Activated CD4-positive, alpha-beta T cell treated with anti-CD3 and anti-CD28 coated beads for 48 hours (primary cell): ENCODE results near the gene TIGD6.
"Not testable (repeated sequence)": the region's sequence is repeated elsewhere in the genome, so short reads cannot be mapped to it uniquely, and the experiment has no call there.

Experiments used
- DNase-seq: peaks from one replicate; pipeline ENCODE4 v3.0.0-alpha.2; 2020

Gene TIGD6

GRCh38 chr5:149966946-149967345 is 33.5 kb downstream of the TIGD6 start:
- DNase-seq: no peak

DNA sequence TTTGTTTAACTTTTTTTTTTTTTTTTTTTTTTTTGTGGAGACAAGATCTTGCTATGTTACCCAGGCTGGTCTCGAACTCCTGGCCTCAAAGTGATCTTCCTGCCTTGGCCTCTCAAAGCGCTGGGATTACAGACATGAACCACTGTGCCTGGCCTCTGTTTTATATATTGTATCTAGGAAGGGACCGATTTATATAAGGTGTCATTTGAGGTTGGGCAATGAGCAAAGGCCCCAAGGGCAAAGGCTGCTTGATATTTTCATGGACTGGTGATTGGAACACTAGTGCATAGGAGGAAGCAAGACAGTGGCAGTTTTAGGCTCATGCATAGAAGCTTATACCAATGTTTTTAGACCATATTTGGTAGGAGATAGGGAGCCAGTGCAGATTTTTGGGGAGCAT is 36.7 kb downstream of the TIGD6 start:
- DNase-seq: no peak

- no peak for DNase-seq
Observed at GRCh38 chr5:149962601-149963300, 37.7 kb downstream of the TIGD6 start.

- no peak for DNase-seq
Observed at GRCh38 chr5:149961957-149962409, 38.5 kb downstream of the TIGD6 start.

GRCh38 chr5:149961186-149961685 is 39.2 kb downstream of the TIGD6 start:
- no peak for DNase-seq

DNA sequence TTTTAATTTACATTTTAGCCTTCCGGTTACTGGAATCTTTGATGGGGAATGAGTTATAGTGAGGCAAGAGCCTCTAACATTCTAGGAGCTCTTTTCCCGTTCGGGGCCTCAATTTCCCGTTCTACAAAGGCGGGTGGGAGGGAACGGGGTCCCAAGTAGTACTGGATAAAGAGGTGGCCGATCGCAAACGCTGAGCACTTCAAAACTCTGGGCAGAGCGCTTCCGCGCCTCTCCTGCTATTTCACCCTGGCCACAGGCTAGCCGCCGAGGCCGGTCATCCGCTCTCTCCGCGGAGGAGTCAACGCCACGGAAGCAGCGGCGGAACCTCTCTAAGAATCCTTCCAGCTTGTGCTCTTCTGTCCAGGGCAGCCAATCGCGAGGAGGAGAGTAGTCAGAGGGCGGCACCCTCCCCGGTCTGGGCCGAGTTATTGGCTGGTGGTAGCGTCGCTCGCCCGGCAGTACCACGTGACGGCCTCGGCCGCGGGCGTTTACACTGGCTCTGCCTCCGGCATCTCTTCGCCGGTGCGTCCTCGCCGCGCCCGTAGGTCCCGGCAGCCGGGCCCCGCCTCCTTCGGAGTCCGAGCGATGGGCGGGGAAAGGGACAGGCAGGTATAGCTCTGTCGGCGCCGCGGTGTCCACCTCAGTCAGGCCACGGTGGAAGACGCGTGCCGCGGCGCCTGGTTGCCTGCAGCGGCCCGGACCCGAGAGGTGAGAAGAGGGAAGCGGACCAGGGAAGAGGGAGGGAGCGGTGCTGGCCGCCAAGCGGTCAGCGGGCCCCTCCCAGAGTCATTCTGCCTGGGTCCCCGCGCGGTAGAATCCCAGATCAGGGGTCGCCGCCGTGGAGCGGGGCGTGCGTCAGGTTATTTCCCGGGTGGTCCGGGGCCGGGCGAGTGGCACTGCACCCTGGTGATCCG is 39.9 kb downstream of the TIGD6 start, which contains the start of gene SLC26A2:
TSS of gene SLC26A2 (plus strand) at position 487 of the 914 bp plus-strand sequence. CDS start 16,895 bp downstream, outside the sequence.
- peak; percentile 96 for DNase-seq

DNA sequence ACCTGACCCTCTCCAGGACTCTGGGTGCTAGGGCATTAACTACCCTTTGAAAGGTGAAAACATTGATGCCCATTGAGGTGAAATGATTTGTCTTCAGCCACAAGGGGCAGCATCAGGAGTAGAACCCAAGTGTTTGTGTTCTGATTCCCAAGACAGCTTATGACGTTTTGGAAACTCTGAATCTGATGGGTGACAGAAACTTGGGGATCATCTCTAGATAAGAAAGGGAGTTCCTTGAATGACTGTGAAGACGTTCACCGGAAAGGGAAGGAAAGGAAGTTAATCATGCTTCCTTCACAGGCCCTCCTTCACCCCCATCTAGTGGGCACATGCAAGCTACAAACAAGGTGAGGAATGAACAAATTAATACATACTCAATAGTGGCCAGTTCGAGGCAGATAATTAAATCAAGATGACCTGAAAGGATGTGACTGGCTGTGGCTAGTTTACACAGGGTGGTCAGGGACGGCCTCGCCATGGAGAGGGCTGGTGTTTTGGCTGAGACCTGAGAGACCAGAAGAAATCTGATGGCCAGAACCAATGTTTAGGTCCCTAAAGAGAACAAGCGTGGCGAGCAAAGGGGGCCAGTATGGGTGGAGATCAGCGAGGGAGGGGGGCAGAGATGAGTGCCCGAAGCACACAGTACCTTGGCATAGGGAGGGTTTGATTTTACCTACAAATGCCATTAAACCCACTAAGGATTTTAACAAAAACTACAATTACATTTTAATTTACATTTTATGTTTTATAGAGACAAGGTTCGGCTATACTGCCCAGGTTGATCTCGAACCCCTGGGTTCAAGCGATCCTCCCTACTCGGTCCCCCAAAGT is 40.8 kb downstream of the TIGD6 start:
- peak; percentile 63 for DNase-seq

DNA sequence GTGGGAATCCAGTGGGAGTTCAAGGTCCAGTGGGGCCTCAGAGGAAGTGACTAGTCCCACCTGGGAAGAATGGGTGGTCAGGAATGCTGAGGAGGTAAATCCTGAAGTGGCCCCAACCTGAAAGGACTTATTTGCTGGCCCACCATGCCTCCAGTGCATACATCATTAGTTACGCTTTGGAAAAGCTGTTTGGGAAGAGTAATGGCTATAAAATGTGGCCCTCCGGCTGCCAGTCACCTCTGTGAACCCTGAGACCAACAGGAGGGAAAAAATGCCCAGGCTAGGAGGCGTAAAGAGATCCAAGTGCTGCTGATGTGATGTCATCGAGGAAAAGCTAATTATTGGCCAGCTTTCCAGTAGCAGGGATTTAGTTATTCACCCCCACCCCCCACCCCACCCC is 42.6 kb downstream of the TIGD6 start:
- no peak for DNase-seq

DNA sequence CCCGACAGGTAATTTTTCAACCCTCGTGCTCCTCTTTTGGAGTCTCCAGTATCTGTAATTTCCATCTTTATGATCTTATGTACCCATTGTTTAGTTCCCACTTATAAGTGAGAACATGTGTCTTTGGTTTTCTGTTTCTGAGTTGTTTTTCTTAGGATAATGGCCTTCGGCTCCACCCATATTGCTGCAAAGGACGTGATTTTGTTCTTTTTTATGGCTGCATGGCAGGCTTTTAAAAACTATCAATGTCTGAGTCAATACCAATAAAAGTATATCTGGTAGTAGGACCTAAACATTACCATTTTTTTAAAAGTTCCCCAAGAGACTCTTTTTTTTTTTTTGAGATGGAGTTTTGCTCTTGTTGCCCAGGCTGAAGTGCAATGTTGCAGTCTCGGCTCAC is 43.8 kb downstream of the TIGD6 start:
- no peak for DNase-seq

GRCh38 chr5:149954798-149955197 is 45.7 kb downstream of the TIGD6 start:
- DNase-seq: no peak

GRCh38 chr5:149953436-149954121 is 46.9 kb downstream of the TIGD6 start:
- no peak for DNase-seq

DNA sequence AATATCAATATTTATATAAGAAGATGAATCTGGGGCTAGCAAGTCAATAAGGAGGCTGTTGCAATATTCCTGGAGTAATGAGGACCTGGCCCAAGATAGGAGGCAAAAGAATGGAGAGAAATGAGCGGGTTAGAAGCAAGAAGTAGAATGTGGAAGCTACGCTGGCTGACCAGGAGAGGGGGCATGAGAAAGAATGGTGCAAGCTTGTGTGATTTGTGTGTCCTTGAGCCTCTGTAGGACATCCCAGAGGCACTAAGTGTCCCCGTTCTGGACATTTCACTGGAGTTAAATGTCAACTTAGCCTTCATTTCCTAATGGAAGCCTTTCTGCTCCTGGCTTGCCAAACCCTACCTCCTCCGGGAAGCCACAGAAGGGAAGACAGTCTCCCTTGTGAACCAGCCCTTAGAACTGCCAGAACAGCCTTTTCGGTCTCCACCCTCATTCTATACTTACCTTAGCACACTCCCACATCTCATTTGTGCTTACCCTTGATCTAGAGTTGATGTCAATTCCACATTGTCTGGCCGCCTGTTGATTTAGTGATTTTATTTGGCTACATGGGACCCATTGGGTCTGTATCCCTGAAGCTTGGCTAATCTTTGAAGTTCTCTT is 49.2 kb downstream of the TIGD6 start:
- DNase-seq: no peak

- no peak for DNase-seq
Observed at GRCh38 chr5:149948993-149949392, 51.5 kb downstream of the TIGD6 start.

GRCh38 chr5:149946118-149946517 is 54.3 kb downstream of the TIGD6 start:
- DNase-seq: no peak

DNA sequence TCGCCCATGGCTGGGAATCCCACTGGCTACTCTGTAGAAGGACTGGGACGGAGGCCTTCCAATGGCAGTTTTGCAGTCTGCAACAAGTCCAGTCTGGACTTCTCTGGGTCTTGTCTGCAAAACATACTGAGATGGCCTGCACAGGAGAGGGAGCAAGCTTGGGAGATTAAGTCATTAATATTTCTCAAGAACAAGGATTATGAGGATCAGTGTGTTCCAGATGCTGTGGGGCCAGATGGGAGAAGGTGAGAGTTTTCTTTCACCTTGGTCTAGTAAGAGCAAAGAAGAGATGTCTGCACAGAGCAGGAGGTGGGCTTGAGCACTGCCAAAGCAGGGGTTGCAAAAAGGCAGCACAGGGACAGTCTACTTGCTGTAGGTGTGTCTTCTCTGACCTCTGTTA is 55.8 kb downstream of the TIGD6 start, which contains the start of gene PDE6A:
TSS of gene PDE6A (minus strand) at position 128 of the 400 bp plus-strand sequence. CDS start at position 8, 120 bp downstream.
- DNase-seq: no peak

DNA sequence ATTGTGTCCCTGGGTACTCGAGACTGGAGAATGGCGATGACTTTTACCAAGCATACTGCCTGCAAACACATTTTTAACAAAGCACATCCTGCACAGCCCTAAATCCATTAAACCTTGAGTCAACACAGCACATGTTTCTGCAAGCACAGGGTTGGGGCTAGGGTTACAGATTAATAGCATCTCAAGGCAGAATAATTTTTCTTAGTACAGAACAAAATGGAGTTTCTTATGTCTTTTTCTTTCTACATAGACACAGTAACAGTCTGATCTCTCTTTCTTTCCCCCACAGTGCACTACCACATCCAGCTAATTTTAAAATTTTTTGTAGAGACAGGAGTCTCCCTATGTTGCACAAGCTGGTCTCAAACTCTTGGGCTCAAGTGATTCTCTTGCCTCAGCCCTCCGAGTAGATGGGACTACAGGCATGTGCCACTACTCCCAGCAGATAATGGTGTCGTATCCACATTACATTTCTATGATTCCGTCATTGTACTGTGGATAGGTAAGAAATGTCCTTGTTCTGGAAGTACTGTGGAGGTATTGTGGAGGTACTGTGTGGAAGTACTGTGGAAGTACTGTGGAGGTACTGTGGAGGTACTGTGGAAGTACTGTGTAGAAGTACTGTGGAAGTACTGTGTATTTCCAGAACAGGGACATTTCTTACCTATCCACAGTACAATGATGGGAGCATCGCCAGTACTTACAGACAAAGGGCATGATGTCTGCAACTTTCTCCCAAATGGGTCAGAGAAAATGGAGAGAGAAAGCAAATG is 57.1 kb downstream of the TIGD6 start:
- DNase-seq: not testable (repeated sequence)
